ENCODE measurements around the gene SAP130.

GRCh38 chr2:127985735-127986134 lies 42.1 kb downstream of the SAP130 start:
- TF ChIP-seq EZH2 (IDR thresholded peaks at IDR 0.05) = no peak
- no peak for TF ChIP-seq POLR2AphosphoS5 (IDR thresholded peaks at IDR 0.05; ENCODE audit: borderline replicate concordance, low read depth, low read length)
- no peak for TF ChIP-seq FOXP2 (optimal IDR thresholded peaks at IDR 0.05; ENCODE audit: control extremely low read depth, extremely low read length, insufficient read depth)
